H1 (cell line): ENCODE results near the gene CCDC91. TPM values are rescaled to one million over a fixed set of nuclear protein-coding genes. Genes with fewer than 3 reads are reported as not detected.

Experiments used
- ASH2L ChIP-seq: fragments of 200-600, 300-600 bp; sonication (generic); IDR thresholded peaks from one replicate; pipeline ENCODE4 v1.7.1; 2017; ENCODE audit warnings: low read length
- GABPA ChIP-seq: IDR thresholded peaks from 2 replicates; pipeline ENCODE4 v1.6.1; 2011; ENCODE audit warnings: mild to moderate bottlenecking, low read length, moderate library complexity, borderline replicate concordance; ENCODE audit not compliant: insufficient read depth
- SP2 ChIP-seq: IDR thresholded peaks from 2 replicates; pipeline ENCODE4 v1.6.1; 2012; ENCODE audit warnings: mild to moderate bottlenecking, low read length, inconsistent platforms
- TEAD4 ChIP-seq: IDR thresholded peaks from 2 replicates; pipeline ENCODE4 v1.6.1; 2012; ENCODE audit warnings: low read depth, low read length, inconsistent platforms, mixed read lengths
- YY1 ChIP-seq: IDR thresholded peaks from 2 replicates; pipeline ENCODE4 v1.6.1; 2011; ENCODE audit warnings: low read depth, mild to moderate bottlenecking, low read length
- polyA plus RNA-seq, 7 experiments: library from polyadenylated mRNA; depleted of rRNA in 3 of 7; stranded (reverse) in 5 of 7; unstranded in 2 of 7; fragments of >200 nt in 5 of 7; fragments of 200-250 nt in 2 of 7; gene quantifications; 1 replicate in 5 of 7; 2 replicates in 1 of 7; 4 replicates in 1 of 7; pipeline versions ENCODE4 v1.2.1 to v1.2.3, GENCODE V29; 2011 to 2013; ENCODE audit warnings: missing spikeins in 2 of 7, mixed read lengths in 2 of 7
- total RNA-seq: library from RNA; stranded (reverse); fragmentation: NEBNext Ultra II Directional; extraction: Animal tissue kit (Norgen Biotek cat#: 25700); gene quantifications from 2 replicates; pipeline ENCODE4 v1.2.1, GENCODE V29; 2021

The CCDC91 gene
- total and polyA plus RNA-seq, 2 of the 8 experiments (the other 6 are each of a cell fraction or from before 2014, with no cell fraction given) = 8.6 to 23.1 TPM

DNA sequence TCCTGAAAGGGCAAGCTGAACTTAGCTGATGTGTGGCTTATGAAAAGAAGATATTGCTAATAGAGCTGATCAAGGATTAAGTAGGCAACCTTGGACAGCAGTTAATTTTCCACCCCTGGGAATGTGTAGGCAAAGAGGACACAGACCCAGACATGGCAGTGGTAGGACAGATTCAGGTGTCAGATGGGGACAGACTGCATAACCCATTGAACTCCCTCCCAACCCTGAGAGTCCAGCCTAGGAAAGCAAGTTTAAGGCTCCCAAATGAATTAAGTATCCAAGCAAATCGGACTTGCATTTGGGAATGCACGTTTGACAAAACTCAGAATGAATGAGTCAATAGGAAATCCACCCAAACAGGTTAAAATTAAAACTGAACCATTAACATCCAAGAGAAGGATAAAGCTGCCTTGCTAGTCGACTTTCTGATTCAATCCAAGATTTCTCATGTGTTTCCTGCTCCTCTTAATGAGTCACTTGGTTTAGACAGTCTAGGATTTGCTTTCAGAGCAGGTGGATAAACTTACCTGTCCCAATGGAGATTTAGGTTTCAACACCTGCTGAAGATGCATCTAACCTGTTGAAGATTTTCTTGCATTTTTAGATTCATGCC, 385.4 kb downstream of the CCDC91 start (continued):
- TF ChIP-seq YY1 (no peak), GABPA (no peak), SP2 (no peak), ASH2L (no peak), TEAD4 (no peak)
- TF ChIP-seq, all 59 proteins: peak for 0
